GM19328 (cell line): Measurements from ENCODE around the gene MRPL33.

Source experiments
- ATAC-seq: cut with Tn5 transposase; IDR thresholded peaks from one replicate; pipeline ENCODE4 v1.9.1; 2021; ENCODE audit warnings: mild to moderate bottlenecking, moderate library complexity; ENCODE audit not compliant: unreplicated experiment

Gene MRPL33

GRCh38 chr2:27773959-27774358 lies 2.4 kb downstream of the MRPL33 start:
- ATAC-seq: no peak

- no peak for ATAC-seq
These were observed 4.6 kb downstream of the MRPL33 start for GRCh38 chr2:27776097-27776496.

GRCh38 chr2:27776696-27777095 lies 5.2 kb downstream of the MRPL33 start:
- no peak for ATAC-seq

GRCh38 chr2:27779417-27780055 lies 8.0 kb downstream of the MRPL33 start:
- no peak for ATAC-seq

GRCh38 chr2:27781496-27781895 lies 10.0 kb downstream of the MRPL33 start:
- no peak for ATAC-seq

- ATAC-seq: no peak
These were observed 11.2 kb downstream of the MRPL33 start for GRCh38 chr2:27782701-27783100.

- ATAC-seq: no peak
These were observed 19.3 kb downstream of the MRPL33 start for GRCh38 chr2:27790796-27791195.

GRCh38 chr2:27792759-27793158 lies 21.2 kb downstream of the MRPL33 start:
- ATAC-seq: no peak

- no peak for ATAC-seq
These were observed 23.7 kb downstream of the MRPL33 start for GRCh38 chr2:27795093-27795834.

GRCh38 chr2:27795868-27796277 lies 24.4 kb downstream of the MRPL33 start:
- no peak for ATAC-seq

GRCh38 chr2:27796791-27797765 lies 25.6 kb downstream of the MRPL33 start:
- ATAC-seq: no peak

- no peak for ATAC-seq
These were observed 26.3 kb downstream of the MRPL33 start for GRCh38 chr2:27797841-27798240.

GRCh38 chr2:27798486-27798885 lies 27.0 kb downstream of the MRPL33 start:
- ATAC-seq: no peak

GRCh38 chr2:27798948-27799645 lies 27.6 kb downstream of the MRPL33 start:
- no peak for ATAC-seq

- ATAC-seq: no peak
These were observed 28.1 kb downstream of the MRPL33 start for GRCh38 chr2:27799646-27800010.

GRCh38 chr2:27800856-27801255 lies 29.3 kb downstream of the MRPL33 start:
- ATAC-seq: no peak

GRCh38 chr2:27802547-27802946 lies 31.0 kb downstream of the MRPL33 start:
- no peak for ATAC-seq

GRCh38 chr2:27803046-27803445 lies 31.5 kb downstream of the MRPL33 start:
- ATAC-seq: no peak

- no peak for ATAC-seq
These were observed 32.6 kb downstream of the MRPL33 start for GRCh38 chr2:27804146-27804545.

- ATAC-seq: no peak
These were observed 33.7 kb downstream of the MRPL33 start for GRCh38 chr2:27805180-27805579.
